Liver (tissue), 3 donors: ENCODE data around the gene AFAP1L2.

Experiments used
- CTCF ChIP-seq: fragments of 150-350 bp; IDR thresholded peaks from 2 replicates; pipeline ENCODE4 v1.5.1; 2017; ENCODE audit warnings: improper control_type of control experiment, low read depth, low read length; ENCODE audit not compliant: missing input control
- GABPA ChIP-seq, 2 donors: IDR thresholded peaks in 1 of 2; conservative IDR thresholded peaks in 1 of 2; 2 replicates each; pipeline ENCODE4 v1.6.1; 2016; ENCODE audit warnings: antibody characterized with exemption in 2 of 2, mild to moderate bottlenecking in 1 of 2, moderate library complexity in 1 of 2
- MAX ChIP-seq: IDR thresholded peaks from 2 replicates; pipeline ENCODE4 v1.6.1; 2016; ENCODE audit warnings: antibody characterized with exemption
- TAF1 ChIP-seq: conservative IDR thresholded peaks from 2 replicates; pipeline ENCODE4 v1.6.1; 2016; ENCODE audit warnings: antibody characterized with exemption, mild to moderate bottlenecking
- ZBTB33 ChIP-seq: IDR thresholded peaks from 2 replicates; pipeline ENCODE4 v1.6.1; 2016; ENCODE audit warnings: antibody characterized with exemption
- donor health status: healthy.
- donor health status: healthy.

- TF ChIP-seq MAX (no peak), CTCF (no peak), TAF1 (no peak), GABPA (IDR thresholded peaks at IDR 0.05 in 1 of 2, conservative IDR thresholded peaks at IDR 0.05 in 1 of 2) (no peak), ZBTB33 (no peak)
Observed at GRCh38 chr10:114329634-114330365, 74.5 kb downstream of the AFAP1L2 start.
